Measurements from ENCODE around the gene MYBPH.

- TF ChIP-seq, protein P1, sequence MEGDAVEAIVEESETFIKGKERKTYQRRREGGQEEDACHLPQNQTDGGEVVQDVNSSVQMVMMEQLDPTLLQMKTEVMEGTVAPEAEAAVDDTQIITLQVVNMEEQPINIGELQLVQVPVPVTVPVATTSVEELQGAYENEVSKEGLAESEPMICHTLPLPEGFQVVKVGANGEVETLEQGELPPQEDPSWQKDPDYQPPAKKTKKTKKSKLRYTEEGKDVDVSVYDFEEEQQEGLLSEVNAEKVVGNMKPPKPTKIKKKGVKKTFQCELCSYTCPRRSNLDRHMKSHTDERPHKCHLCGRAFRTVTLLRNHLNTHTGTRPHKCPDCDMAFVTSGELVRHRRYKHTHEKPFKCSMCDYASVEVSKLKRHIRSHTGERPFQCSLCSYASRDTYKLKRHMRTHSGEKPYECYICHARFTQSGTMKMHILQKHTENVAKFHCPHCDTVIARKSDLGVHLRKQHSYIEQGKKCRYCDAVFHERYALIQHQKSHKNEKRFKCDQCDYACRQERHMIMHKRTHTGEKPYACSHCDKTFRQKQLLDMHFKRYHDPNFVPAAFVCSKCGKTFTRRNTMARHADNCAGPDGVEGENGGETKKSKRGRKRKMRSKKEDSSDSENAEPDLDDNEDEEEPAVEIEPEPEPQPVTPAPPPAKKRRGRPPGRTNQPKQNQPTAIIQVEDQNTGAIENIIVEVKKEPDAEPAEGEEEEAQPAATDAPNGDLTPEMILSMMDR (IDR thresholded peaks at IDR 0.05) = no peak
- TF ChIP-seq POLR2A (IDR thresholded peaks at IDR 0.05) = no peak
Measured at GRCh38 chr1:203176273-203177035, 828 bp upstream of the MYBPH start.
